ENCODE data around the gene NHLH2. TPM values are rescaled to one million over a fixed set of nuclear protein-coding genes. Genes with fewer than 3 reads are reported as not detected.

Gene NHLH2
- total RNA-seq, 1 experiment from 2014 or later, result not detected

DNA sequence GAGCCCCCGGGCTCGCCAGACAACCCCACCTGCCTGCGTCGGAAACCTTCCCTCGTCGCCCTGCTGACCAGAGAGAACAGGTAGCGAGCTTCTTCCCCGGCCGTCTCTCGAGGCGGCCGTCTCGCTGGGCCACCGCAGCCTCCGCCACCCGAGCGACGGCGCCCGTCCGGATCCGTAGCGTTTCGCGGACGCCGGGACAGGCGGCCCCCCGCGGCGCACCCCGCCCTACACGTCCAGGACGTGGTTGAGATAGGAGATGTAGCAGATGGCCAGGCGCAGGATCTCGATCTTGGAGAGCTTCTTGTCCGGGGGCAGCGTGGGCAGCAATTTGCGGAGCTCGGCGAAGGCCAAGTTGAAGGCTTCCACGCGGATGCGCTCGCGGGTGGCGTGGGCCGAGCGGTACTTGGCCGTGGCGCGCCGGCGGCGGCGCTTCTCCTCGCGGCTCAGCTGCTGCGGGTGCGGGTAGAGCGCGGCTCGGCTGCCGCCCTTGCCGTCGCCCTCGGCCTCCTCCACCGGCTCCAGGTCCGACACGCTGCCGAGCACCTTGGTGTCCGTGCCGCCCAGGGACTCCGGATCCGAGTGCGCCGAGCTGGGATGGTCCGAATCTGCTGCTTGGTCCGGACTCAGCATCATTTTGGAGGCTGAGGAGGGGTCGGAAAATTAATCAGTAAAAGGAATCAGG is 3.0 kb downstream of the NHLH2 start:
- ChIA-PET CTCF (no interaction called here), POLR2A (no interaction called here)
- H3K36me3 ChIP-seq (ENCODE audit: control insufficient read depth, insufficient read depth, low read length), result no peaks in the 10 kb centered on the region
- Mint-ChIP-seq H3K4me1 (ENCODE audit: low read depth, unreplicated experiment) (no peaks in the 10 kb centered on the region), H3K9me3 (ENCODE audit: unreplicated experiment) (no peaks in the 10 kb centered on the region), H3K36me3 (ENCODE audit: insufficient read depth, unreplicated experiment) (peaks cover 4% of the 10 kb centered on the region), H3K27ac (ENCODE audit: unreplicated experiment) (no peak overlapping the region), H3K27me3 (ENCODE audit: insufficient read depth, unreplicated experiment) (peaks cover 5% of the 10 kb centered on the region), H3K4me3 (ENCODE audit: unreplicated experiment) (no peak overlapping the region)
- no TSS peak for BruUV-seq (replicated peaks)
- no peaks in the 10 kb centered on the region for H3K9me3 ChIP-seq
- TF ChIP-seq, protein P1, sequence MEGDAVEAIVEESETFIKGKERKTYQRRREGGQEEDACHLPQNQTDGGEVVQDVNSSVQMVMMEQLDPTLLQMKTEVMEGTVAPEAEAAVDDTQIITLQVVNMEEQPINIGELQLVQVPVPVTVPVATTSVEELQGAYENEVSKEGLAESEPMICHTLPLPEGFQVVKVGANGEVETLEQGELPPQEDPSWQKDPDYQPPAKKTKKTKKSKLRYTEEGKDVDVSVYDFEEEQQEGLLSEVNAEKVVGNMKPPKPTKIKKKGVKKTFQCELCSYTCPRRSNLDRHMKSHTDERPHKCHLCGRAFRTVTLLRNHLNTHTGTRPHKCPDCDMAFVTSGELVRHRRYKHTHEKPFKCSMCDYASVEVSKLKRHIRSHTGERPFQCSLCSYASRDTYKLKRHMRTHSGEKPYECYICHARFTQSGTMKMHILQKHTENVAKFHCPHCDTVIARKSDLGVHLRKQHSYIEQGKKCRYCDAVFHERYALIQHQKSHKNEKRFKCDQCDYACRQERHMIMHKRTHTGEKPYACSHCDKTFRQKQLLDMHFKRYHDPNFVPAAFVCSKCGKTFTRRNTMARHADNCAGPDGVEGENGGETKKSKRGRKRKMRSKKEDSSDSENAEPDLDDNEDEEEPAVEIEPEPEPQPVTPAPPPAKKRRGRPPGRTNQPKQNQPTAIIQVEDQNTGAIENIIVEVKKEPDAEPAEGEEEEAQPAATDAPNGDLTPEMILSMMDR (IDR thresholded peaks at IDR 0.05; ENCODE audit: insufficient read depth in 1 of 2, low read depth in 1 of 2, low read length in 1 of 2, severe bottlenecking in 1 of 2, unreplicated experiment in 1 of 2), result no peak
- H3K4me1 ChIP-seq, result no peaks in the 10 kb centered on the region
- no peak overlapping the region for H3K4me3 ChIP-seq (ENCODE audit: low read depth, low read length)
- H3K27me3 ChIP-seq (replicated peaks; ENCODE audit: control insufficient read depth, insufficient read depth, low read length), result no peaks in the 10 kb centered on the region
- intact Hi-C loops (cut with micrococcal nuclease; ENCODE audit: unreplicated experiment), result no loop called here
- no peak for DNase-seq

DNA sequence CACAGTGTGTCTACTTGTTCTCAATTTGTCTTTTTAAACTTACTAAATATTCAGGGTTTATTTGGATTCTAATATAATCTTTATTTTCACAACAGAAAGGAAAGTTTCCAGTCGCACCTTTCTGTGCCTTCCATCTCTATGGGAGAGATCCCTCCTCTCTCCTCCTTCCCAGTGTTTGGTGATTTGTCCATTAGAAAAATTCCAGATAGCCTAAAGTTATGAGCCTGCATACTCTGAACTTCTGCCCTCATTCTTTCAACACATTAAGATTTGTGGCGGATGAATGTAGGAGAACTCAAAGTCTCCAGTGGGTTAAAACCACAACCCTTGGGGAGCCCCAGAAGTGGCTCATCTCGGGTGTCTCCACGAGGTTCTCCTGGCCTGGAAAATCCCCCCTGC is 3.6 kb downstream of the NHLH2 start:
- Mint-ChIP-seq H3K4me1 (ENCODE audit: low read depth, unreplicated experiment) (no peaks in the 10 kb centered on the region), H3K9me3 (ENCODE audit: unreplicated experiment) (no peaks in the 10 kb centered on the region), H3K36me3 (ENCODE audit: insufficient read depth, unreplicated experiment) (peaks cover 4% of the 10 kb centered on the region), H3K27ac (ENCODE audit: unreplicated experiment) (no peak overlapping the region), H3K4me3 (ENCODE audit: unreplicated experiment) (no peak overlapping the region), H3K27me3 (ENCODE audit: insufficient read depth, unreplicated experiment) (peaks cover 5% of the 10 kb centered on the region)
- Histone ChIP-seq H3K36me3 (ENCODE audit: control insufficient read depth, insufficient read depth, low read length) (no peaks in the 10 kb centered on the region), H3K27me3 (replicated peaks; ENCODE audit: control insufficient read depth, insufficient read depth, low read length) (no peaks in the 10 kb centered on the region), H3K9me3 (no peaks in the 10 kb centered on the region), H3K4me1 (no peaks in the 10 kb centered on the region), H3K4me3 (ENCODE audit: low read depth, low read length) (no peak overlapping the region)
- DNase-seq, result no peak
- ChIA-PET POLR2A (no interaction called here), CTCF (no interaction called here)
- intact Hi-C loops (cut with micrococcal nuclease; ENCODE audit: unreplicated experiment), result no loop called here
- TF ChIP-seq, protein P1 (IDR thresholded peaks at IDR 0.05; ENCODE audit: insufficient read depth in 1 of 2, low read depth in 1 of 2, low read length in 1 of 2, severe bottlenecking in 1 of 2, unreplicated experiment in 1 of 2), result no peak
- BruUV-seq (replicated peaks), result no TSS peak

DNA sequence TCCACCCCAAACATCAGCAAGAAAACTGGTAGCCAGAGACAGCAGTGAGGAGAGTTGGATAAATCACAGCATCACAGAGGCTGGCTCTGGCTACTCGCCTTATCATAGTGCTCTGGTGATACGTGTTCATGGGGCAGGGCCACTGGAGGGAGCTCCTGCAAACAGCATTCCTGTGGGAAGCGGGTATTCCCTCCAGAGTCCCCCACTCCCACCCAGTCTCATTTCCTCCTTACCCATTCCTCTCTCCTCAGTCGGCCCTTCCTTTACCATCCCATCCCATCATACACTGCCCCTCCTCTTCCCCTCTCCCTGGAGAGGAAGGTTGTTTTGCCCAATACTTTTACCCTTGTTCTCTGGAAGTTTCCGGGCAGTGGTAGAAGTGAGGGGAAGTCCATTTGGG is 7.1 kb downstream of the NHLH2 start:
- intact Hi-C loops (cut with micrococcal nuclease; ENCODE audit: unreplicated experiment), result no loop called here
- Mint-ChIP-seq H3K4me3 (ENCODE audit: unreplicated experiment) (no peak overlapping the region), H3K9me3 (ENCODE audit: unreplicated experiment) (no peaks in the 10 kb centered on the region), H3K4me1 (ENCODE audit: low read depth, unreplicated experiment) (no peaks in the 10 kb centered on the region), H3K27ac (ENCODE audit: unreplicated experiment) (no peak overlapping the region), H3K27me3 (ENCODE audit: insufficient read depth, unreplicated experiment) (no peaks in the 10 kb centered on the region), H3K36me3 (ENCODE audit: insufficient read depth, unreplicated experiment) (no peaks in the 10 kb centered on the region)
- BruUV-seq (replicated peaks), result no TSS peak
- TF ChIP-seq, protein P1 (IDR thresholded peaks at IDR 0.05; ENCODE audit: insufficient read depth in 1 of 2, low read depth in 1 of 2, low read length in 1 of 2, severe bottlenecking in 1 of 2, unreplicated experiment in 1 of 2), result no peak
- H3K9me3 ChIP-seq, result no peaks in the 10 kb centered on the region
- H3K27me3 ChIP-seq (replicated peaks; ENCODE audit: control insufficient read depth, insufficient read depth, low read length), result no peaks in the 10 kb centered on the region
- CTCF ChIA-PET, result no interaction called here
- no peak overlapping the region for H3K4me3 ChIP-seq (ENCODE audit: low read depth, low read length)
- no peaks in the 10 kb centered on the region for H3K4me1 ChIP-seq
- DNase-seq, result no peak
- H3K36me3 ChIP-seq (ENCODE audit: control insufficient read depth, insufficient read depth, low read length), result no peaks in the 10 kb centered on the region
- POLR2A ChIA-PET, result no interaction called here

Measured in Caco-2 (cell line).